MM.1S (cell line): ENCODE measurements around the gene OR1L6.

ENCODE experiments used
- EZH2 ChIP-seq: fragments of 300-600 bp; sonication (generic); optimal IDR thresholded peaks from 2 replicates; pipeline ENCODE3; 2017; ENCODE audit warnings: low read depth, mild to moderate bottlenecking, antibody characterized with exemption, low read length, mixed read lengths
- EZH2phosphoT487 ChIP-seq: fragments of 300-600 bp; sonication (generic); IDR thresholded peaks from 2 replicates; pipeline ENCODE4 v1.6.1; 2018; ENCODE audit warnings: antibody characterized with exemption, low read length
- TF ChIP-seq, protein P1 (sequence below): fragments of 300-600 bp; sonication (generic); IDR thresholded peaks from 2 replicates; pipeline ENCODE4 v1.5.1; 2016; ENCODE audit warnings: antibody characterized with exemption, low read length, mixed read lengths

DNA sequence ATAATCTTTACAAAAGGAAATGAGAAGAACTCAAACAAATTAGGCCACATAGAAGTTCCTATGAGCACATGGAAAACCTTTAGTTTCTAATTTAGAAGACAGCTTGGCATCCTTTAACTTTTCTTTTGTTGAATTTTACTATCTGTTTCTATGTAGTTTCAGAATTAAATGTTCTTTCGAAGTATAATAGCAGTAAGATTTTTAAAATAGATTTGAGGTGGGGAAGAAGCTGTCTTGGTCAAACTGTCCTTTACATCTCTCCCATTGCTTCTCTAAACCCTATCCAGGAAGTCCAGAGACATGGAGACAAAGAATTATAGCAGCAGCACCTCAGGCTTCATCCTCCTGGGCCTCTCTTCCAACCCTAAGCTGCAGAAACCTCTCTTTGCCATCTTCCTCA lies 18.4 kb upstream of the OR1L6 start, which contains the start of gene OR1L4:
- TF ChIP-seq, protein P1, sequence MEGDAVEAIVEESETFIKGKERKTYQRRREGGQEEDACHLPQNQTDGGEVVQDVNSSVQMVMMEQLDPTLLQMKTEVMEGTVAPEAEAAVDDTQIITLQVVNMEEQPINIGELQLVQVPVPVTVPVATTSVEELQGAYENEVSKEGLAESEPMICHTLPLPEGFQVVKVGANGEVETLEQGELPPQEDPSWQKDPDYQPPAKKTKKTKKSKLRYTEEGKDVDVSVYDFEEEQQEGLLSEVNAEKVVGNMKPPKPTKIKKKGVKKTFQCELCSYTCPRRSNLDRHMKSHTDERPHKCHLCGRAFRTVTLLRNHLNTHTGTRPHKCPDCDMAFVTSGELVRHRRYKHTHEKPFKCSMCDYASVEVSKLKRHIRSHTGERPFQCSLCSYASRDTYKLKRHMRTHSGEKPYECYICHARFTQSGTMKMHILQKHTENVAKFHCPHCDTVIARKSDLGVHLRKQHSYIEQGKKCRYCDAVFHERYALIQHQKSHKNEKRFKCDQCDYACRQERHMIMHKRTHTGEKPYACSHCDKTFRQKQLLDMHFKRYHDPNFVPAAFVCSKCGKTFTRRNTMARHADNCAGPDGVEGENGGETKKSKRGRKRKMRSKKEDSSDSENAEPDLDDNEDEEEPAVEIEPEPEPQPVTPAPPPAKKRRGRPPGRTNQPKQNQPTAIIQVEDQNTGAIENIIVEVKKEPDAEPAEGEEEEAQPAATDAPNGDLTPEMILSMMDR, result no peak
- TF ChIP-seq EZH2 (no peak), EZH2phosphoT487 (no peak)
